Measurements from ENCODE around the gene ANXA6.
"Not testable (repeated sequence)": the region's sequence is repeated elsewhere in the genome, so short reads cannot be mapped to it uniquely, and the experiment has no call there.

Gene ANXA6

DNA sequence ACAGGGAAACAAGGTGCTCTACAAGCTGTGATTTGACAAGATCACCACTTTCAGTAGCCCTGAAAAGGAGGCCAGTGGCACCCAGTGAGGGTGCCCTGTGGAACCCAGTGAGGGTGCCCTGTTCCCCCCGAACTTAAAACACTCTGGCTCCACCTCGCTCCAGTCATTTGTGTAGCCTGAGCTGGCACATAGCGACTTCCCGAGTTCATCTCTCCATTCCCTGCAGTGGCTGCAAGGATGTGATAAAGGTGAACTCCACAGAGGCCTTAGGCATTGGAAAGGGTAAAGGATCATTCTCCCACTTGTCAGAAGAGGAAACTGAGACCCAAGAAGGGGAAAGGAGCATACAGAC lies 21.9 kb upstream of the ANXA6 start:
- H3K27ac ChIP-seq: no peak overlapping the region

GRCh38 chr5:151178777-151179488 lies 21.4 kb upstream of the ANXA6 start:
- no peak overlapping the region for H3K27ac ChIP-seq
- TF ChIP-seq, protein P1, sequence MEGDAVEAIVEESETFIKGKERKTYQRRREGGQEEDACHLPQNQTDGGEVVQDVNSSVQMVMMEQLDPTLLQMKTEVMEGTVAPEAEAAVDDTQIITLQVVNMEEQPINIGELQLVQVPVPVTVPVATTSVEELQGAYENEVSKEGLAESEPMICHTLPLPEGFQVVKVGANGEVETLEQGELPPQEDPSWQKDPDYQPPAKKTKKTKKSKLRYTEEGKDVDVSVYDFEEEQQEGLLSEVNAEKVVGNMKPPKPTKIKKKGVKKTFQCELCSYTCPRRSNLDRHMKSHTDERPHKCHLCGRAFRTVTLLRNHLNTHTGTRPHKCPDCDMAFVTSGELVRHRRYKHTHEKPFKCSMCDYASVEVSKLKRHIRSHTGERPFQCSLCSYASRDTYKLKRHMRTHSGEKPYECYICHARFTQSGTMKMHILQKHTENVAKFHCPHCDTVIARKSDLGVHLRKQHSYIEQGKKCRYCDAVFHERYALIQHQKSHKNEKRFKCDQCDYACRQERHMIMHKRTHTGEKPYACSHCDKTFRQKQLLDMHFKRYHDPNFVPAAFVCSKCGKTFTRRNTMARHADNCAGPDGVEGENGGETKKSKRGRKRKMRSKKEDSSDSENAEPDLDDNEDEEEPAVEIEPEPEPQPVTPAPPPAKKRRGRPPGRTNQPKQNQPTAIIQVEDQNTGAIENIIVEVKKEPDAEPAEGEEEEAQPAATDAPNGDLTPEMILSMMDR (conservative IDR thresholded peaks at IDR 0.05): no peak

More for the DNA sequence above, 21.9 kb upstream of the ANXA6 start:
- TF ChIP-seq, protein P1 (conservative IDR thresholded peaks at IDR 0.05): no peak

- TF ChIP-seq, protein P1 (conservative IDR thresholded peaks at IDR 0.05): no peak
- H3K27ac ChIP-seq: no peak overlapping the region
Measured at GRCh38 chr5:151178372-151178771, 20.8 kb upstream of the ANXA6 start.

GRCh38 chr5:151176268-151176667 lies 18.7 kb upstream of the ANXA6 start:
- not testable (repeated sequence) for H3K27ac ChIP-seq

- H3K27ac ChIP-seq: no peak overlapping the region
- TF ChIP-seq, protein P1 (conservative IDR thresholded peaks at IDR 0.05): no peak
Measured at GRCh38 chr5:151174612-151175101, 17.1 kb upstream of the ANXA6 start.

DNA sequence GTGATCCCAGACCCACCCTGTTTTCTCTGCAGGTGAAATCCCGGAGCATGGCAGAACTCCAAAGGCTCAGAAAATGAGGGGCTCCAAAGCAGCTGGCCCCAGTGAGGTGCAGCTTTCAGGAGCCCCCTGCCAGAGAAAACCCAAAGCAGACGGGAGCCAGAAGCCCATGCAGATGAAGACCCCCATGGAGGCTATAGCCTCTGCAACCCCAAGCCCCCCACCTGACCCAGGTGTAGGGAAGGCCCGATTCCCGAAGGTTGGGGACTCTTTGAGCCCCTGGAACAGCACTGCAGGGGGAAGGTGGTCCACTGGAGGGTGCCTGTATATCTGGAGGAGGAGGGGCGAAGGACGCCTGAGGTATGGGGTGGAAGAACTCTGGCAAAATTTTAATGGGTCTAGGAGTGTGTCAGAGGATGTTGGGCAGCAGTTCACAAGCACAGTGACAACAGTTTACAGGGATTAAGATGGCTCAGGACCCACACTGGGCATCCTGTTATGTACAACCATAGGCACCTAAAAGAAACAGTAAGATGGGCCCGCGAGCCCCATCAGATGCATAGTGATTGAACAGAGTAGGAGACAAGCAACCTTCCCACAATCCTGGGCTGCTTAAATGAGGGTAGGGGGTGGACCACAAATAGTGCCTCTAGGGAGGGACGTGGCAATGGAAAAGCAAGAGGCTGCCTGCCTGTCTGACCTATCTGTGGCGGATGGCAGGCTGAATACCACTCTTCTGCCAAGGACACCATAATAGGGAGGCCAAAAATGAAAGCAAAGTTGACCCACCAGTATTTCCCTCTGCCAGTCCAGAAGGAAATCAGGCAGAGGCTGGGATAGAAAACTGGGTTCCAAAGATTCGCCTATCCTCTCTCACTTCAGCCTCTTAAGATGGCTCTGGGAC lies 16.4 kb upstream of the ANXA6 start:
- no peak overlapping the region for H3K27ac ChIP-seq
- TF ChIP-seq, protein P1 (conservative IDR thresholded peaks at IDR 0.05): no peak

DNA sequence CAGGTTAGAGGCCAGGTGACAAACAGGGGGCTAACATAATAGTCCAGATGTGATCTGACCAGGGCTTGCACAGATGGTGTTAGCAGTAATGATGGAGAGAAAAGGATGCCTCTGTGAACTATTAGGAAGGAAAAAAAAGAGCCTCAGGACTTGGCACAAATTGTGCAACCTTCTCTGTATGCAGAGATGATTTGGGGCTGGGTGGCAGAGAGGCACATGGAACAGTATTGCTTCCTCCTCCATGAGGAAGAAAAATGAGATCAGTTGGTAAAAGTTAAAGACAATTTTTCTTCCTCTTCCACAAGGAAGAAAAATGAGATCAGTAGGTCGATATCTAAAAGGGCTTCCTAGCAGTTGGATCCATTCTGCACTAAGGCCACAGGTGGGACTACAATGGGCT lies 13.9 kb upstream of the ANXA6 start:
- TF ChIP-seq, protein P1 (conservative IDR thresholded peaks at IDR 0.05): no peak
- H3K27ac ChIP-seq: no peak overlapping the region

Data from VCaP (cell line).